Loucy (cell line): ENCODE results near the gene HOXC5.

Source experiments
- EZH2phosphoT487 ChIP-seq: fragments of 200-600 bp; IDR thresholded peaks from 2 replicates; pipeline ENCODE4 v1.6.1; 2018; ENCODE audit warnings: antibody characterized with exemption, mild to moderate bottlenecking, moderate library complexity, borderline replicate concordance
- TF ChIP-seq, protein P1 (sequence below): fragments of 200-600 bp; sonication (generic); conservative IDR thresholded peaks from 2 replicates; pipeline ENCODE4 v1.5.1; 2014; ENCODE audit warnings: mild to moderate bottlenecking, antibody characterized with exemption, low read length

GRCh38 chr12:54032086-54032619, 697 bp upstream of the HOXC5 start:
- TF ChIP-seq, protein P1, sequence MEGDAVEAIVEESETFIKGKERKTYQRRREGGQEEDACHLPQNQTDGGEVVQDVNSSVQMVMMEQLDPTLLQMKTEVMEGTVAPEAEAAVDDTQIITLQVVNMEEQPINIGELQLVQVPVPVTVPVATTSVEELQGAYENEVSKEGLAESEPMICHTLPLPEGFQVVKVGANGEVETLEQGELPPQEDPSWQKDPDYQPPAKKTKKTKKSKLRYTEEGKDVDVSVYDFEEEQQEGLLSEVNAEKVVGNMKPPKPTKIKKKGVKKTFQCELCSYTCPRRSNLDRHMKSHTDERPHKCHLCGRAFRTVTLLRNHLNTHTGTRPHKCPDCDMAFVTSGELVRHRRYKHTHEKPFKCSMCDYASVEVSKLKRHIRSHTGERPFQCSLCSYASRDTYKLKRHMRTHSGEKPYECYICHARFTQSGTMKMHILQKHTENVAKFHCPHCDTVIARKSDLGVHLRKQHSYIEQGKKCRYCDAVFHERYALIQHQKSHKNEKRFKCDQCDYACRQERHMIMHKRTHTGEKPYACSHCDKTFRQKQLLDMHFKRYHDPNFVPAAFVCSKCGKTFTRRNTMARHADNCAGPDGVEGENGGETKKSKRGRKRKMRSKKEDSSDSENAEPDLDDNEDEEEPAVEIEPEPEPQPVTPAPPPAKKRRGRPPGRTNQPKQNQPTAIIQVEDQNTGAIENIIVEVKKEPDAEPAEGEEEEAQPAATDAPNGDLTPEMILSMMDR = no peak
- TF ChIP-seq EZH2phosphoT487 = no peak
